Left ventricle myocardium inferior (tissue), 1 donor: ENCODE data around the gene NEDD4L. TPM values are rescaled to one million over a fixed set of nuclear protein-coding genes. Genes with fewer than 3 reads are reported as not detected.

Experiments used
- DNase-seq: peaks from one replicate; pipeline ENCODE4 v3.0.0-alpha.2; 2020
- H3K27ac ChIP-seq: fragments of 200-600 bp; replicated peaks from 2 replicates; pipeline ENCODE4 v1.8.0; 2021
- H3K27me3 ChIP-seq: fragments of 200-600 bp; 2 replicates; pipeline ENCODE4 v1.8.0; 2021; ENCODE audit warnings: low read depth
- H3K36me3 ChIP-seq: fragments of 200-600 bp; 2 replicates; pipeline ENCODE4 v1.8.0; 2021
- H3K4me1 ChIP-seq: fragments of 200-600 bp; 2 replicates; pipeline ENCODE4 v1.8.0; 2021
- H3K4me3 ChIP-seq: fragments of 200-600 bp; 2 replicates; pipeline ENCODE4 v1.8.0; 2021; ENCODE audit warnings: mild to moderate bottlenecking, moderate library complexity
- H3K9me3 ChIP-seq: fragments of 200-600 bp; replicated peaks from 2 replicates; pipeline ENCODE4 v1.8.0; 2021
- intact Hi-C: fragments of 100-400 bp; cut with micrococcal nuclease; formaldehyde crosslinking; loops from one replicate; pipeline ENCODE4 v1.11.0; 2022
- total RNA-seq: library from RNA; stranded (reverse); fragmentation: NEBNext Ultra II Directional; extraction: Animal tissue kit (Norgen Biotek cat#: 25700); gene quantifications from one replicate; pipeline ENCODE4 v1.2.1, GENCODE V29; 2021
- TF ChIP-seq, protein P1 (sequence below): fragments of 200-600 bp; IDR thresholded peaks from 2 replicates; pipeline ENCODE4 v1.8.0; 2021; ENCODE audit warnings: antibody characterized with exemption, mild to moderate bottlenecking, borderline replicate concordance
- donor health status: DM: no; HTN: yes; CAD: no; lungs with severe emphysema.

NEDD4L gene
- total RNA-seq, 1 donor from 2014 or later: 45.8 TPM

GRCh38 chr18:58226429-58226828, 182.4 kb downstream of the NEDD4L start:
- no peak for DNase-seq
- no peaks in the 10 kb centered on the region for H3K36me3 ChIP-seq
- intact Hi-C loops: no loop called here
- no peak overlapping the region for H3K4me3 ChIP-seq
- no peaks in the 10 kb centered on the region for H3K27me3 ChIP-seq
- no peaks in the 10 kb centered on the region for H3K9me3 ChIP-seq
- H3K4me1 ChIP-seq: peaks cover 36% of the 10 kb centered on the region
- TF ChIP-seq, protein P1, sequence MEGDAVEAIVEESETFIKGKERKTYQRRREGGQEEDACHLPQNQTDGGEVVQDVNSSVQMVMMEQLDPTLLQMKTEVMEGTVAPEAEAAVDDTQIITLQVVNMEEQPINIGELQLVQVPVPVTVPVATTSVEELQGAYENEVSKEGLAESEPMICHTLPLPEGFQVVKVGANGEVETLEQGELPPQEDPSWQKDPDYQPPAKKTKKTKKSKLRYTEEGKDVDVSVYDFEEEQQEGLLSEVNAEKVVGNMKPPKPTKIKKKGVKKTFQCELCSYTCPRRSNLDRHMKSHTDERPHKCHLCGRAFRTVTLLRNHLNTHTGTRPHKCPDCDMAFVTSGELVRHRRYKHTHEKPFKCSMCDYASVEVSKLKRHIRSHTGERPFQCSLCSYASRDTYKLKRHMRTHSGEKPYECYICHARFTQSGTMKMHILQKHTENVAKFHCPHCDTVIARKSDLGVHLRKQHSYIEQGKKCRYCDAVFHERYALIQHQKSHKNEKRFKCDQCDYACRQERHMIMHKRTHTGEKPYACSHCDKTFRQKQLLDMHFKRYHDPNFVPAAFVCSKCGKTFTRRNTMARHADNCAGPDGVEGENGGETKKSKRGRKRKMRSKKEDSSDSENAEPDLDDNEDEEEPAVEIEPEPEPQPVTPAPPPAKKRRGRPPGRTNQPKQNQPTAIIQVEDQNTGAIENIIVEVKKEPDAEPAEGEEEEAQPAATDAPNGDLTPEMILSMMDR: no peak
- H3K27ac ChIP-seq: no peak overlapping the region

GRCh38 chr18:58227361-58227930, 183.4 kb downstream of the NEDD4L start:
- intact Hi-C loops: no loop called here
- Histone ChIP-seq H3K27me3 (no peaks in the 10 kb centered on the region), H3K27ac (no peak overlapping the region), H3K36me3 (no peaks in the 10 kb centered on the region), H3K9me3 (no peaks in the 10 kb centered on the region), H3K4me1 (peaks cover 32% of the 10 kb centered on the region), H3K4me3 (no peak overlapping the region)
- DNase-seq: no peak
- TF ChIP-seq, protein P1: no peak

DNA sequence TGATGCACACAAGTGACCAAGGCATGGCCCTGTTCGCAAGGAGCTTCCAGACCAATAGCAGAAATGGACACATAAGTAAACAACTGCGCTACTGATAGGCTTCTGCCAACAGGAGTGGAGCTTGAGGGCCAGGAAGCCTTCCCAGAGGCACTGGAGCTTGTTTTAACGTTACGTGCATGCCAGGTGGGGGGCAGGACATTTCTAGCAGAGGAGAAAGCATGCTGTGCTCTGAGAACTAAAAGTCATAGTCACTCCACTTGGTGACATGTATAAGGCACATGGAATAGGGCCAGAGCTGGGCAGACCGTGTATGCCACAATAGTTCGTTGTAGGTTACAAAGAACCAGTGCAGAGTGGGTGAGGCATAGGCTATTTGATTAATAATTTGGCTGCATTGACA, 184.2 kb downstream of the NEDD4L start:
- peak; percentile 22 for DNase-seq
- TF ChIP-seq, protein P1: no peak
- Histone ChIP-seq H3K4me1 (peaks cover 25% of the 10 kb centered on the region), H3K27ac (peak overlapping the region; percentile 18), H3K4me3 (no peak overlapping the region), H3K9me3 (no peaks in the 10 kb centered on the region), H3K27me3 (no peaks in the 10 kb centered on the region), H3K36me3 (no peaks in the 10 kb centered on the region)
- intact Hi-C loops: no loop called here

- Histone ChIP-seq H3K4me1 (peaks cover 19% of the 10 kb centered on the region), H3K9me3 (no peaks in the 10 kb centered on the region), H3K4me3 (no peak overlapping the region), H3K27ac (peak overlapping the region; percentile 18), H3K27me3 (no peaks in the 10 kb centered on the region), H3K36me3 (no peaks in the 10 kb centered on the region)
- intact Hi-C loops: no loop called here
- TF ChIP-seq, protein P1: no peak
- no peak for DNase-seq
These were observed 184.7 kb downstream of the NEDD4L start for GRCh38 chr18:58228762-58229161.

DNA sequence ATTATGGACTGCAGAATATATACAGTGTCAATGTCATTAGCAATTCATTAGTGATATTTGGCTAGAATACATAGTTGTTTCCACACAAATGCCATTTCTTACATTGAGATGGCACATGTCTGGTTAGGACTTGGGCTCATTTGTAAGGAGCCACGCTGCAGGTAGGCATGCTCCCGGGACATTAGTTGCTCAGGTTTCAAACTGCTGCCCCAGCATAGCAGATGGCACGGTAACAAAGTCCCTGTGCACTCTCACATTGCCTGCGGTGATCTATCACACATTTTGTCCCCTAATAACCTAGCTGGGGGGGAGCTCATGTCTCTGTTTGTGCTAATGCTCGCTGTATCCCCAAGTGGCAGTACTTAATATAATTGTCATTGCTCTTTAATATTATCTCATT, 185.1 kb downstream of the NEDD4L start:
- H3K9me3 ChIP-seq: no peaks in the 10 kb centered on the region
- intact Hi-C loops: no loop called here
- H3K36me3 ChIP-seq: no peaks in the 10 kb centered on the region
- TF ChIP-seq, protein P1: no peak
- H3K27me3 ChIP-seq: no peaks in the 10 kb centered on the region
- H3K27ac ChIP-seq: no peak overlapping the region
- no peak overlapping the region for H3K4me3 ChIP-seq
- DNase-seq: no peak
- peaks cover 15% of the 10 kb centered on the region for H3K4me1 ChIP-seq
